OCI-LY1 (cell line): ENCODE results near the gene OSBPL1A.

Experiments used
- H2AFZ ChIP-seq: fragments of 200-600 bp; sonication (generic), shearing (Covaris generic); 2 replicates; pipeline ENCODE4 v1.6.0; 2014; ENCODE audit warnings: antibody characterized with exemption, mild to moderate bottlenecking, low read length
- H3F3A ChIP-seq: fragments of 200-600 bp; sonication (generic), shearing (Covaris generic); 2 replicates; pipeline ENCODE4 v1.6.0; 2014; ENCODE audit warnings: mild to moderate bottlenecking, antibody characterized with exemption, low read length, moderate library complexity; ENCODE audit not compliant: insufficient read depth
- H3K27ac ChIP-seq: fragments of 200-600 bp; sonication (generic); 2 replicates; pipeline ENCODE4 v1.5.1; 2014; ENCODE audit warnings: low read length, mixed run types, mild to moderate bottlenecking, low read depth; ENCODE audit not compliant: poor library complexity, severe bottlenecking
- H3K27me3 ChIP-seq: fragments of 200-600 bp; sonication (generic); 2 replicates; pipeline ENCODE4 v1.6.0; 2014; ENCODE audit warnings: antibody characterized with exemption, mild to moderate bottlenecking, low read length, moderate library complexity; ENCODE audit not compliant: insufficient read depth
- H3K36me3 ChIP-seq: fragments of 200-600 bp; sonication (generic); 2 replicates; pipeline ENCODE4 v1.6.1; 2014; ENCODE audit warnings: mild to moderate bottlenecking, antibody characterized with exemption, low read length, moderate library complexity, mixed read lengths; ENCODE audit not compliant: insufficient read depth
- H3K4me1 ChIP-seq: fragments of 200-600 bp; sonication (generic); 2 replicates; pipeline ENCODE4 v1.5.1; 2014; ENCODE audit warnings: mild to moderate bottlenecking, low read length, moderate library complexity; ENCODE audit not compliant: insufficient read depth, severe bottlenecking
- H3K4me2 ChIP-seq: fragments of 200-600 bp; sonication (generic), shearing (Covaris generic); 2 replicates; pipeline ENCODE4 v1.6.1; 2014; ENCODE audit warnings: low read length
- H3K4me3 ChIP-seq: fragments of 200-600 bp; sonication (generic); 2 replicates; pipeline ENCODE4 v1.5.1; 2014; ENCODE audit warnings: low read length, low read depth, mild to moderate bottlenecking, mixed read lengths; ENCODE audit not compliant: poor library complexity, severe bottlenecking
- H3K79me2 ChIP-seq: fragments of 200-600 bp; shearing (Covaris generic); 2 replicates; pipeline ENCODE4 v1.6.1; 2016; ENCODE audit warnings: mixed run types, low read length, mixed read lengths; ENCODE audit not compliant: insufficient read depth
- H3K9ac ChIP-seq: fragments of 200-600 bp; sonication (generic), shearing (Covaris generic); 2 replicates; pipeline ENCODE4 v1.6.1; 2014; ENCODE audit warnings: mild to moderate bottlenecking, low read length, mixed read lengths
- H3K9me2 ChIP-seq: fragments of 200-600 bp; sonication (generic), shearing (Covaris generic); 2 replicates; pipeline ENCODE4 v1.6.1; 2014; ENCODE audit warnings: low read depth, mild to moderate bottlenecking, low read length, mixed read lengths
- H3K9me3 ChIP-seq: fragments of 200-600 bp; shearing (Covaris generic); 2 replicates; pipeline ENCODE4 v1.6.1; 2014; ENCODE audit warnings: low read length, mixed read lengths
- H4K20me1 ChIP-seq: fragments of 200-600 bp; sonication (generic), shearing (Covaris generic); 2 replicates; pipeline ENCODE4 v1.6.0; 2016; ENCODE audit warnings: mild to moderate bottlenecking, low read length; ENCODE audit not compliant: insufficient read depth
- EZH2 ChIP-seq: fragments of 200-600 bp; sonication (generic), shearing (Covaris generic); IDR thresholded peaks from 2 replicates; pipeline ENCODE4 v1.8.0; 2017; ENCODE audit warnings: borderline replicate concordance, mixed run types, mild to moderate bottlenecking, antibody characterized with exemption, low read length, moderate library complexity, mixed read lengths
- TF ChIP-seq, protein P1 (sequence below): fragments of 200-600 bp; sonication (generic), shearing (Covaris generic); IDR thresholded peaks from 2 replicates; pipeline ENCODE4 v1.5.1; 2017; ENCODE audit warnings: mild to moderate bottlenecking, antibody characterized with exemption, low read length, moderate library complexity, mixed read lengths

Gene OSBPL1A

GRCh38 chr18:24219561-24220317, 177.9 kb downstream of the OSBPL1A start:
- Histone ChIP-seq H3K4me2 (no peak overlapping the region), H3K4me3 (no peak overlapping the region), H3K27ac (no peak overlapping the region), H3K9me3 (no peaks in the 10 kb centered on the region), H3K36me3 (no peaks in the 10 kb centered on the region), H3K79me2 (no peaks in the 10 kb centered on the region), H3K27me3 (no peaks in the 10 kb centered on the region; the same call in 1 of the 2 replicates), H2AFZ (no peak overlapping the region), H4K20me1 (no peaks in the 10 kb centered on the region), H3K9me2 (no peaks in the 10 kb centered on the region), H3K4me1 (no peaks in the 10 kb centered on the region), H3K9ac (no peak overlapping the region), H3F3A (no peaks in the 10 kb centered on the region)
- TF ChIP-seq, protein P1, sequence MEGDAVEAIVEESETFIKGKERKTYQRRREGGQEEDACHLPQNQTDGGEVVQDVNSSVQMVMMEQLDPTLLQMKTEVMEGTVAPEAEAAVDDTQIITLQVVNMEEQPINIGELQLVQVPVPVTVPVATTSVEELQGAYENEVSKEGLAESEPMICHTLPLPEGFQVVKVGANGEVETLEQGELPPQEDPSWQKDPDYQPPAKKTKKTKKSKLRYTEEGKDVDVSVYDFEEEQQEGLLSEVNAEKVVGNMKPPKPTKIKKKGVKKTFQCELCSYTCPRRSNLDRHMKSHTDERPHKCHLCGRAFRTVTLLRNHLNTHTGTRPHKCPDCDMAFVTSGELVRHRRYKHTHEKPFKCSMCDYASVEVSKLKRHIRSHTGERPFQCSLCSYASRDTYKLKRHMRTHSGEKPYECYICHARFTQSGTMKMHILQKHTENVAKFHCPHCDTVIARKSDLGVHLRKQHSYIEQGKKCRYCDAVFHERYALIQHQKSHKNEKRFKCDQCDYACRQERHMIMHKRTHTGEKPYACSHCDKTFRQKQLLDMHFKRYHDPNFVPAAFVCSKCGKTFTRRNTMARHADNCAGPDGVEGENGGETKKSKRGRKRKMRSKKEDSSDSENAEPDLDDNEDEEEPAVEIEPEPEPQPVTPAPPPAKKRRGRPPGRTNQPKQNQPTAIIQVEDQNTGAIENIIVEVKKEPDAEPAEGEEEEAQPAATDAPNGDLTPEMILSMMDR, result no peak
- no peak for TF ChIP-seq EZH2

- no peaks in the 10 kb centered on the region for H4K20me1 ChIP-seq
- no peak overlapping the region for H3K27ac ChIP-seq
- no peaks in the 10 kb centered on the region for H3K36me3 ChIP-seq
- TF ChIP-seq EZH2, result no peak
- TF ChIP-seq, protein P1, result no peak
- H3K79me2 ChIP-seq, result no peaks in the 10 kb centered on the region
- no peak overlapping the region for H2AFZ ChIP-seq
- H3K9me3 ChIP-seq, result no peaks in the 10 kb centered on the region
- H3K4me3 ChIP-seq, result no peak overlapping the region
- H3K27me3 ChIP-seq, result no peaks in the 10 kb centered on the region; the same call in 1 of the 2 replicates
- no peaks in the 10 kb centered on the region for H3K9me2 ChIP-seq
- no peak overlapping the region for H3K9ac ChIP-seq
- H3K4me2 ChIP-seq, result no peak overlapping the region
- H3F3A ChIP-seq, result no peaks in the 10 kb centered on the region
- H3K4me1 ChIP-seq, result no peaks in the 10 kb centered on the region
Measured at GRCh38 chr18:24214913-24215312, 182.7 kb downstream of the OSBPL1A start.

DNA sequence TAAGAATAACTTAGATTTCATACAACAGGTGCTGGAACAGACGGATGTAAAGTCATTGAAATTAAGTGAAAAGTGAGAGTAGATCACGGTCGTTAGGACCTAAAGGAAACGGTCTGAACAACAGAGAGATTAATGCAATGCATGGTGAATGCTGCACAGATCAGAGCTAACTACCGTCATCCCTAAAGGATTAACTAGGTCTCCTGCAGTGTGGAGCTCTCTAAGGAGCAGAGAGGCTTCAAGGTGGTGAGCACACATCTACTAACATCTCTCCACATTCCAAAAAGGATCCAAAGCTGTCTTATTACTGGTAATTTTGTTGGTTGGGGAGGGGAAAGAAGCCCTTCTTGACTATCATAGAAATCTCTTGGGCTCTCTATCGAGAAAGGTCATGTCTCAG, 183.5 kb downstream of the OSBPL1A start:
- H3K4me2 ChIP-seq, result no peak overlapping the region
- TF ChIP-seq, protein P1, result no peak
- TF ChIP-seq EZH2, result no peak
- H3K27me3 ChIP-seq, result no peaks in the 10 kb centered on the region
- H3K79me2 ChIP-seq, result no peaks in the 10 kb centered on the region
- H2AFZ ChIP-seq, result no peak overlapping the region
- no peaks in the 10 kb centered on the region for H3K4me1 ChIP-seq
- no peak overlapping the region for H3K9ac ChIP-seq
- no peaks in the 10 kb centered on the region for H3F3A ChIP-seq
- no peaks in the 10 kb centered on the region for H4K20me1 ChIP-seq
- no peaks in the 10 kb centered on the region for H3K9me3 ChIP-seq
- no peaks in the 10 kb centered on the region for H3K36me3 ChIP-seq
- H3K4me3 ChIP-seq, result no peak overlapping the region
- no peak overlapping the region for H3K27ac ChIP-seq
- H3K9me2 ChIP-seq, result no peaks in the 10 kb centered on the region
